NCI-H226 (cell line): Measurements from ENCODE around the gene RMRP.
"Not testable (repeated sequence)": the region's sequence is repeated elsewhere in the genome, so short reads cannot be mapped to it uniquely, and the experiment has no call there.

Experiments
- DNase-seq: peaks from one replicate; pipeline ENCODE4 v3.0.0-alpha.2; 2015

The RMRP gene

GRCh38 chr9:35664531-35665470 is 7.0 kb upstream of the RMRP start, which contains the start of gene ARHGEF39:
ARHGEF39 (minus strand) TSS chr9:35665195; CDS start chr9:35665169, 26 bp downstream.
- peak; percentile 67 for DNase-seq

- no peak for DNase-seq
These were observed 4.6 kb upstream of the RMRP start for GRCh38 chr9:35662437-35662836.

- no peak for DNase-seq
These were observed 4.0 kb upstream of the RMRP start for GRCh38 chr9:35661756-35662350.

DNA sequence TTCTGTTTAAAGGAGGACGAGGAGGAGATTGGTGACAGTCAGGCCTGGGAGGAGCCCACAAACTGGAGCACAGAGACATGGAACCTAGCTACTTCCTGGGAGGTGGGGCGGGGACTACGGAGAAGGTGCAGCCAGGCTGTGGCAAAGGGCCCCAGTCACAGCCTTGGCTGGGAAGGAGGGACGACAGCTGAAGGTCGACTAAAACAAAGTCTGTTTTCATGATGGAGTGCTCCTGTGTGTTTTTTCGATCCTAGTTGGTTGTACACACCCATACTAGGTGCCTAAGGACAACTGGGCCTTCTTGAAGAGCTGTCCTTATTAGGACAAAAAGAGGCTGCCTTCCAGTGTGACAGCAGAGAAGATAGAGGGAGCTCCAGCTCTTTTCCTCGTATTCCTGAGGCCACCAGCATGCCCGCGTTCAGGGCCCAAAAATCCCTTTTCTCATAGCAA is 3.2 kb upstream of the RMRP start:
- DNase-seq, result no peak

DNA sequence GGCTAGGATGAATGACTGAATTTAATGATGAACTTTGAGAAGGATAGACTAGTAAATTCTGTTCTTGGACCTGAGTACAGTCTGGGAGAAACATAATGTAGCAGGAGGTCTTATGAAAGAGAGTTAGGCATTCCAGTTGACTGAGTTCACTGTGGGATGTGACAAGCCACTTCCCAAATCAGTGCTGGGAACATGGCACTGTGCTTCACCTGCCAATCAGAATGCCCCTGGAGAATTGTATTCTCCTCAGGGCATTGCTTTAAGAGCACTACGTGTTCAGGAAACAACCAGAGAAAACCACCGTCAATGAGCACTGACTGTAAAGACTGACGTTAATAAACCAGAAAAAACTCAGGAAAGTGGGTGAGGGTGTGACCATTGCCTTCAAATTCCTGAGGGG is 1.5 kb upstream of the RMRP start:
- no peak for DNase-seq

GRCh38 chr9:35658968-35659220 is 1.1 kb upstream of the RMRP start:
- no peak for DNase-seq

DNA sequence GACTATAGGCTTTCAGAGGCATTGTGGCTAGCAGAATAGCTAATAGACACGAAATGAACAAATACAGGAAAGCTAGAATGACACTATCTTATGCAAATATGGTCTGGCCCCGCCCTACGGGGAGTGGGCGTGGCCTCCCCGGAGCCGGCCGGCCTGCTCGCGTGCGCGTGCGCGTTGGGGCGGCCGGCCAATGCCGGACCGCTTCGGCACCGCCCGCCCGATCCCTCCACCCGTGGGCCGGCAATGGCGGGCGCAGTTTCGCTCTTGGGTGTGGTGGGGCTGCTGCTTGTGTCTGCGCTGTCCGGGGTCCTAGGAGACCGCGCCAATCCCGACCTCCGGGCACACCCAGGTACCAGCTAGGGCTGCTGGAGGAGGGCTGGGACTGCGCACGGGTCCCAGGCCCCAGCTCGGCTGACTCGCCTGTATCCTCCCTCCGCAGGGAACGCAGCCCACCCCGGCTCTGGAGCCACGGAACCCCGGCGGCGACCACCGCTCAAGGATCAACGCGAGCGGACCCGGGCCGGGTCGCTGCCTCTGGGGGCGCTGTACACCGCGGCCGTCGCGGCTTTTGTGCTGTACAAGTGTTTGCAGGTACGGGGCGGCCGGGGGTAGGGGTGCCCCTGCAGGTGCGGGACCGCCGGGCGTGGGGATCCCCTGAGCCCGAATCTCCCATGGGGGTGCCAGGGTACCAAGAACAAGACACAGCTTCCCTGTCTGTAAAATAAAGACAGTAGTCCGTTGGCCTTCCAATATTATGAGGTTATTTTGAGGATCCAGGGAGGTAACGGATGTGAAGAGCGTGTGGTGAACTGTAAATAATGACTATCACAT is 533 bp upstream of the RMRP start, which contains the start of gene CCDC107:
CCDC107 (plus strand) TSS at position 156 of the 831 bp plus-strand sequence; CDS start at position 244, 88 bp downstream.
- DNase-seq, result peak; percentile 30

DNA sequence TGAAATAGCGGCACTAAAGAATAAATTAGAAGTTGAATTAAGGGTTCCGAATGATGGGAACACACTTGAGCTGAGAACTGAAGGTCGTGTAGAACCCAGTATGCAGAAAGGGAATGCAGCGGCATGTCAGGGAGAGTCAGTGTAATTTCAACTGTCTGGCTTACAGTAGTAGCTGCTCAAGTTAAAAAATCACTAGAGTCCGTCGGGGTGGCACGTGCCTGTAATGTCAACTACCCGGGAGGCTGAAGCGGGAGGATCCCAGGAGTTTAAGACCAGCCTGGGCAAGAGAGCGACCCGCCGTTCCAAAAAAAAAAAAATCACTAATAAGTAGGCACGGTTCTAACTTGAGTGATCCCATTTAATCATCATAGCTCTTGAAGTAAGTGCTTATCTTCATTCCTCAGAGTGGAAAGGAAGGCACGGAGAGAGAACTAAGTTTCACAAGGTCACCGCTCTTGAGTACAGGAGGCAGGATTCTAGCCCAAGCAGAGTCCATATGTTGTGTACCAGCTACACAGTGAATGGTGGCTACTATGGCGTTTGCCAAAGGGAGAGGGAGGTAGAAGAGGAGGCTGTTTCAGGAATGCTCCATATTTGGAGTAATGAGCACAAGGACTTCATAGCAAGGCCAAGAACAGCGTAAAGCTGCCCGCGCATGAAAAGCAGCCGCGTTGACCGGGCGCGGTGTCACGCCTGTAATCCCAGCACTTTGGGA is 831 bp downstream of the RMRP start:
- DNase-seq, result no peak

DNA sequence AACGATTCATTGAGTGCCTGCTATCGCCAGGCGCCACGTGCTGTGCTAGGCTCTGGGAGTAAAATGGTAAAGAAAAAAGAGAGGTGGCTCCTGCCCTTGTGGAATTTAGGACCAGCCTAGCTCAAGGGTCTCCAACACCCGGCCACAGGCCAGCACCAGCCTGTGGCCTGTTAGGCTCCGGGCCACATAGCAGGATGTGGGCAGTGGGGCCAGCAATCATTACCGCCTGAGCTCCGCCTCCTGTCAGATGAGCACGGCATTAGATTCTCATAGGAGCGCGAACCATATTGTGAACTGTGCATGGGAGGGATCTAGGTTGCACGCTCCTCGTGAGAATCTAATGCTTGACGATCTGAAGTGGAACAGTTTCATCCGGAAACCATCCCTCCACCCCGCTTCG is 1.5 kb downstream of the RMRP start:
- no peak for DNase-seq

- no peak for DNase-seq
These were observed 4.2 kb downstream of the RMRP start for GRCh38 chr9:35653611-35654010.

- DNase-seq, result no peak
These were observed 5.0 kb downstream of the RMRP start for GRCh38 chr9:35652829-35653209.

DNA sequence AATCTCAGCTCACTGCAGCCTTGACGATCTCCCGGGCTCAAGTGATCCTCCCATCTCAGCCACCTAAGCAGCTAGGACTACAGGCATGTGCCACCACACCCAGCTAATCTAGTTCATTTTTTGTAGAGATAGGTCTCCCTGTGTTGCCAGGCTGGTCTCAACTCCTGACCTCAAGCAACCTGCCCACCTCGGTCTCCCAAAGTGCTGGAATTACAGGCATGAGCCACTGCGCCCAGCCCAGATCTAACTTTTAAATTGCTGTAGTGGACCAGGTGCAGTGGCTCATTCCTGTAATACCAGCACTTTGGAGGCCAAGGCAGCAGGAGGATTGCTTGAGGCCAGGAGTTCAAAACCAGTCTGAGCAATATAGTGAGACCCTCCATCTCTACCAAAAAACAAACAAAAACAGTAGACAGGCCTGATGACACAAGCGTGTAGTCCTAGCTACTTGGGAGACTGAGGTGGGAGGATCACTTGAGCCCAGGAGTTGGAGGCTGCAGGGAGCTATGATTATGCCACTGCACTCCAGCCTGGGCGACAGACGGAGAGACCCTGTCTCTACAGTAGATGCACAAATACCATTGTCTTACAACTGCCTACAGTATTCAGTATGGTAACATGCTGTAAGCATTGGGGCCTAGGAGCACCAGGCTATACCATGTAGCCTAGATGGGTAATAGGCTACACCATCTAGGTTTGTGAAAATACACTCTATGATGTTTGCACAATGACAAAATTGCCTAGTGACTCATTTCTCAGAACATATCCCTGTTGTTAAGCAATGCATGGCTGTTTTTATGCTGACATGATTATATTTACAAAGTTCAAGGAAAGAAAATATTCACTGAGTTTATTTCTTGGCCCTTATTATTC is 5.6 kb downstream of the RMRP start:
- peak; percentile 20 for DNase-seq

DNA sequence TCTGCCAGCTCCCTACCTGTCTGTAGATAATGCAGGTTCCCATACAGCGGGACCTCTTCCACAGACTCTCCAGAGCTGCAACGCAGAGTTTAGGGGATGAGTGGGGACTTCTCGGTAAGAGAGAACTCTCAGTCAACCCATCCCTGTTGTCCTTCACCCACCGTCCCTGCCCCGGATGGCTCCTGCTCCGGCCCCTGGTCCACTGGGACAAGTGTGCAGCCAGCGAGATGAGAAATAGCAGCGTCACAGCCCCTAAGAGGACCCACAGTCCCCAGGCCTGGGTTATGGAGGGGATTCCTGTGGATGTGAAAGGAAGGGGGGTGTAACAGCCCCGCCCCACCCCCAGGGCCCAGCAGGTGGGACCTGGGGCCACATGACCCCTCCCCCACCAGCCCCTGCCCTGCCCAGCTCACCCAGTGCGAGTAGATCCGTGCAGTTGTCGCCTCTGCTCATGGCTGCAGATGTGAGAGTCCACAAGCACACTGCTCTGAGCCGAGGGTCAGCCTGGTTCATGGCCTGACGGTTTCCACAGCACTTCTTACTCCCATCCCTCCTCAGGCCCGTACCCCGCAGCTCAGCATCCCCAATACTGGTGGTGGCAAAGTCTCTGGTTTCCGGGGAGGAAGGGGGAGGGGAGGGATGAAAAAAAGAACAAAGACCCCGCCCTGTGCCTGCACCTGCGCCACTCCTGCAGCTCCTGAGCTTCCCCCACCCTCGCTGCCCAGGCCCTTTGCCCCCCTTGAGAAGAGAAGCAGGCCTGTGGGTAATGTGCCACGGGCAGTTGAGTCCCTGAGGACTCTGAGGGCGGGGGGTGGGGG is 7.3 kb downstream of the RMRP start, which contains the start of gene SIT1:
SIT1 (minus strand) TSS at position 591 of the 818 bp plus-strand sequence; CDS start at position 513, 78 bp downstream.
- no peak for DNase-seq

DNA sequence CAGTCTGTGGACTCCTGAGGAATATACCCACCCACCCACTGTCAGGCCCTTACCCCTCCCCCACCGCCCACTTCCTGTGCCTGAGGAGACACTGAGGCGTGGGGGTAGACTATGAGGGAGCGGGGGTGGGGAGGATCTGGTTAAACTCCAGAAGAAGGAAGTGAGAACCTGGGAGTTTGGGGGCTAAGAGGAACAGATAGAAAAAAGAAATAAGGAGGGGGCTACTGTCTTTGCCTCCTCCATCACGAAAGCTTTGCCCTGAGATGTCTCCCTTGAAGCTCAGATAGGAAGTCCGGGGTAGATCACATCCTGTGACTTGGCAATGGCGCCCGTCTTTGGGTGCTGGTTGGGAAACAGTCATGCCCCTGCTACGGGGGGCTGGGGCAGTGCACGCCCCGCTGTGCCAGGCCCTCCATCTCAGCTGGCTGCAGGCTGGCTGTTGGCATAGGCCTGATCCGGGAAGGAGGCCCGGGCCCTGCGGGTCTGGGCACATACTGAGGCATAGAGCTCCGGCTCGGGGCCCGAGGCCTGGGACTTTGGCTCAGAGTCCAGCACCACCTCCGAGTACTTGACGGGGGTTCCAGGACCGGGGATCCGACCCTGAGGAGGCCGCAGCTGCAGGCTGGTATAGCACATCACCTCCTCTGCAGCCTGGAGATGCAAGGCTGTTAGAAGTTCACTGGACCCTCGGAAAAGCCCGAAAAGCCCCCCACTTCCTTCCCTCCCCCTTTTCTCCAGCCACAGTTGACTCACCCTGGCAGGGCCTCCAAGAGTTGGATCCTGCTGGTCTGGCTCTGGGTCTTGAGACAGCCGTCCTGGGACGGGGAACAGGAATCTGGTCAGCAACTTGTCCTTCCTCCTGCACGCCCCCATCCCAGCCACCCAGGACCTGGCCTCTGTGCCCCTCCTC is 8.1 kb downstream of the RMRP start:
- DNase-seq, result no peak

- DNase-seq, result peak; percentile 57
These were observed 11.1 kb downstream of the RMRP start for GRCh38 chr9:35646533-35647265.

- no peak for DNase-seq
These were observed 11.7 kb downstream of the RMRP start for GRCh38 chr9:35646153-35646532.

GRCh38 chr9:35645736-35646135 is 12.1 kb downstream of the RMRP start:
- DNase-seq, result not testable (repeated sequence)

GRCh38 chr9:35643046-35643445 is 14.8 kb downstream of the RMRP start:
- no peak for DNase-seq

GRCh38 chr9:35641478-35641877 is 16.3 kb downstream of the RMRP start:
- not testable (repeated sequence) for DNase-seq
